PC-3 (cell line): ENCODE data around the gene ESRRB. TPM values are rescaled to one million over a fixed set of nuclear protein-coding genes. Genes with fewer than 3 reads are reported as not detected.

Experiments used
- ATAC-seq: fragments of 200-7000 bp; cut with Tn5 transposase; 2 replicates; pipeline ENCODE4 v1.9.1; 2020; ENCODE audit warnings: mild to moderate bottlenecking, moderate library complexity
- BruUV-seq: library from RNA; stranded (reverse); fragments of 400-500 nt; replicated peaks from 2 replicates; lab custom pipeline; 2021; lab: Mats Ljungman, UMichigan
- CTCF ChIA-PET: fragments of 300-600 bp; sonication (Branson Sonifier 250); formaldehyde crosslinking; loops from one replicate; lab custom pipeline; 2022; ENCODE audit warnings: antibody characterized with exemption; lab: Charles Lee
- POLR2A ChIA-PET: fragments of 300-600 bp; sonication (Branson Sonifier 250); formaldehyde crosslinking; loops from one replicate; lab custom pipeline; 2022; ENCODE audit warnings: antibody characterized with exemption; ENCODE audit not compliant: unreplicated experiment; lab: Charles Lee
- DNase-seq: peaks from one replicate; pipeline ENCODE4 v3.0.0-alpha.2; 2015
- H2AFZ ChIP-seq: fragments of 300-600 bp; sonication (generic); 2 replicates; pipeline ENCODE4 v1.6.0; 2016; ENCODE audit warnings: antibody characterized with exemption, low read length
- H3F3A ChIP-seq: fragments of 300-600 bp; sonication (generic); one replicate; pipeline ENCODE4 v1.6.0; 2017; ENCODE audit warnings: antibody characterized with exemption, low read length, control low read depth, mild to moderate bottlenecking; ENCODE audit not compliant: unreplicated experiment
- H3K27ac ChIP-seq: fragments of 300-600 bp; sonication (generic); 2 replicates; pipeline ENCODE4 v1.5.1; 2016; ENCODE audit warnings: mild to moderate bottlenecking, low read length
- H3K27me3 ChIP-seq: fragments of 300-600 bp; sonication (generic); 2 replicates; pipeline ENCODE4 v1.6.1; 2016; ENCODE audit warnings: low read length, mixed read lengths
- H3K36me3 ChIP-seq: fragments of 300-600 bp; sonication (generic); 2 replicates; pipeline ENCODE4 v1.6.1; 2016; ENCODE audit warnings: low read depth, mixed run types, low read length, mixed read lengths
- H3K4me1 ChIP-seq: fragments of 300-600 bp; sonication (generic); 2 replicates; pipeline ENCODE4 v1.5.1; 2016; ENCODE audit warnings: low read length; ENCODE audit not compliant: insufficient read depth
- H3K4me2 ChIP-seq: fragments of 300-600 bp; sonication (generic); 2 replicates; pipeline ENCODE4 v1.6.0; 2016; ENCODE audit warnings: low read length
- H3K4me3 ChIP-seq: fragments of 300-600 bp; sonication (generic); 2 replicates; pipeline ENCODE4 v1.5.1; 2016; ENCODE audit warnings: mild to moderate bottlenecking, low read length, mixed read lengths
- H3K79me2 ChIP-seq: fragments of 300-600 bp; sonication (generic); 2 replicates; pipeline ENCODE4 v1.6.1; 2017; ENCODE audit warnings: low read length, mixed read lengths
- H3K9ac ChIP-seq: fragments of 300-600 bp; sonication (generic); 2 replicates; pipeline ENCODE4 v1.6.0; 2016; ENCODE audit warnings: mild to moderate bottlenecking, low read length
- H3K9me2 ChIP-seq: fragments of 300-600 bp; sonication (generic); replicated peaks from 2 replicates; pipeline ENCODE4 v1.6.1; 2016; ENCODE audit warnings: mixed run types, low read length, mixed read lengths
- H3K9me3 ChIP-seq: fragments of 300-600 bp; sonication (generic); 2 replicates; pipeline ENCODE4 v1.6.1; 2016; ENCODE audit warnings: low read length, mixed read lengths
- H4K20me1 ChIP-seq: fragments of 300-600 bp; sonication (generic); 2 replicates; pipeline ENCODE4 v1.6.1; 2016; ENCODE audit warnings: low read length, mixed read lengths
- EZH2 ChIP-seq: fragments of 300-600 bp; sonication (generic); IDR thresholded peaks from one replicate; pipeline ENCODE4 v1.6.1; 2017; ENCODE audit warnings: antibody characterized with exemption, mild to moderate bottlenecking, low read length; ENCODE audit not compliant: unreplicated experiment
- EZH2phosphoT487 ChIP-seq: fragments of 300-600 bp; sonication (generic); IDR thresholded peaks from 2 replicates; pipeline ENCODE4 v1.6.1; 2018; ENCODE audit warnings: mild to moderate bottlenecking, antibody characterized with exemption, low read length, borderline replicate concordance
- intact Hi-C: fragments of 100-400 bp; cut with micrococcal nuclease; formaldehyde crosslinking; loops from 2 replicates; pipeline ENCODE4 v1.9.0; 2023
- total RNA-seq: library from RNA; depleted of rRNA; stranded (reverse); fragments of >200 nt; gene quantifications from 2 replicates; pipeline ENCODE4 v1.2.3, GENCODE V29; 2014
- TF ChIP-seq, protein P1 (sequence below): fragments of 300-600 bp; sonication (generic); conservative IDR thresholded peaks from 2 replicates; pipeline ENCODE4 v1.5.1; 2017; ENCODE audit warnings: antibody characterized with exemption, low read depth, mild to moderate bottlenecking, low read length

Gene ESRRB
- total RNA-seq, 1 experiment from 2014 or later: not detected

DNA sequence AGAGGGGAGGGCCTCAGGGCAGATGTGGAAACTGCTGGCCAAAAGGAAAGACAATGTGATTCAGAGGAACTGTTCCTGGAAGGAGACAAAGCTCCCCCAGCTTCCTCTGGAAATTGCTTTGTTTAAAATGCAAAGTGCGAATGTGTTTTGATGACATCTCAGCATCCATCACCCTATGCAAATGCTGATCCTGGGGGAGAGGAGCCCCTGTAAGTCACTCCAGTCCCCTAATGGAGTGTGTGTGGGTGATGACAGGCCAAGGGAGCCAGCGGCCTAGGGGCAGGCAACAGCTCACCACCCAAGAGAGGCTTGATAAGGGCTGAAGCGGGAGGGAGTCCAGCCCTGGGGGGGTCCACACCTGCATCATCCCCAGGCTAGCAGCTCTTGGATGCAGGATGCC is 134.2 kb downstream of the ESRRB start:
- ChIA-PET POLR2A (no interaction called here), CTCF (no interaction called here)
- Histone ChIP-seq H2AFZ (no peak overlapping the region), H3K4me3 (no peak overlapping the region), H3K9ac (no peak overlapping the region), H3F3A (no peaks in the 10 kb centered on the region), H3K9me2 (no peaks in the 10 kb centered on the region), H3K4me2 (no peak overlapping the region), H3K4me1 (no peaks in the 10 kb centered on the region), H3K27me3 (peaks cover 71% of the 10 kb centered on the region), H3K79me2 (no peaks in the 10 kb centered on the region), H3K9me3 (no peaks in the 10 kb centered on the region), H4K20me1 (no peaks in the 10 kb centered on the region), H3K36me3 (no peaks in the 10 kb centered on the region), H3K27ac (no peak overlapping the region)
- intact Hi-C loops: loop anchor here (10.0 kb wide), 1 partner anchor 135 kb away; no protein-coding TSS in a partner anchor
- DNase-seq (no peak), ATAC-seq (no peak)
- TF ChIP-seq, protein P1, sequence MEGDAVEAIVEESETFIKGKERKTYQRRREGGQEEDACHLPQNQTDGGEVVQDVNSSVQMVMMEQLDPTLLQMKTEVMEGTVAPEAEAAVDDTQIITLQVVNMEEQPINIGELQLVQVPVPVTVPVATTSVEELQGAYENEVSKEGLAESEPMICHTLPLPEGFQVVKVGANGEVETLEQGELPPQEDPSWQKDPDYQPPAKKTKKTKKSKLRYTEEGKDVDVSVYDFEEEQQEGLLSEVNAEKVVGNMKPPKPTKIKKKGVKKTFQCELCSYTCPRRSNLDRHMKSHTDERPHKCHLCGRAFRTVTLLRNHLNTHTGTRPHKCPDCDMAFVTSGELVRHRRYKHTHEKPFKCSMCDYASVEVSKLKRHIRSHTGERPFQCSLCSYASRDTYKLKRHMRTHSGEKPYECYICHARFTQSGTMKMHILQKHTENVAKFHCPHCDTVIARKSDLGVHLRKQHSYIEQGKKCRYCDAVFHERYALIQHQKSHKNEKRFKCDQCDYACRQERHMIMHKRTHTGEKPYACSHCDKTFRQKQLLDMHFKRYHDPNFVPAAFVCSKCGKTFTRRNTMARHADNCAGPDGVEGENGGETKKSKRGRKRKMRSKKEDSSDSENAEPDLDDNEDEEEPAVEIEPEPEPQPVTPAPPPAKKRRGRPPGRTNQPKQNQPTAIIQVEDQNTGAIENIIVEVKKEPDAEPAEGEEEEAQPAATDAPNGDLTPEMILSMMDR: no peak
- no peak for TF ChIP-seq EZH2phosphoT487
- TF ChIP-seq EZH2: no peak
- no TSS peak for BruUV-seq

DNA sequence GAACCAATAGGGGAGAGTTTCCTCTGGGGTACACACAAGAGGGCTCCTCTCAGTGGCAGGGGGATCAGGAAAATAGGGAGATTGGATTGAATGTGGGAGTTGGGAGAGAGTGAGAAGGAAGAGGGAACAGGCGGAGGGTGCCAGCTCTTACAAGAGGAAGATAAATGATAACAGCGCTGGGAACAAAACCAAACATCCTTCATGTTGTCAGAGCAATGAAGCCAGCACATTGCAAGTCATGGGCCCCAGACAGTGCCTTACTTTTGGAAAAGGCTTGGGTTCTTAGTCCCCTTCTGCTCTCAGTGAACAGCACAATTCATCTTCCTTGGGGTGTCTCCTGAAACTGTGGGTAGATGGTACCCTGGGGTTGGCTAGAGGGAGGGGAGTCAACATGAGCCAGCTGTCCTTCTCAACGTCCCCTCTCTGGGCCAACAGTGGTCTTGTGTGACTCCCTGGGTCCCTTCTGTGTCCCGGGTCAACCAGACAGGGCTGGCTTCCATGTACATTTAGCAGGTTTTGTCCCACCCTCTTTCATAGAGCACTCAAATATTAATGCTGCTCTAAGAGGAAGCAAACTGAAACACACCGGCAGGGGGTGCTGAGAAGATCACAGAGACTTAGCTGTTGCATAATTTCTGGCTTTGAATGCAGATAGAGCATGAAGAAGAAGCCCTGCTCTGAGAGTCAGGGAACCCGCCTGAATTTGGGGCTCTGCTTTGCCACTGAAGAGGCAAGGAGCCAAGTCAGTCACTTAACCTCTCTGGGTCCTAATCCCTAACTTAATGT is 138.5 kb downstream of the ESRRB start:
- H3K79me2 ChIP-seq: no peaks in the 10 kb centered on the region
- no peak overlapping the region for H2AFZ ChIP-seq
- ChIA-PET CTCF (no interaction called here), POLR2A (no interaction called here)
- no peaks in the 10 kb centered on the region for H3K36me3 ChIP-seq
- DNase-seq (peak; percentile 40), ATAC-seq (no peak)
- no peak overlapping the region for H3K4me3 ChIP-seq
- H3K9me2 ChIP-seq: no peaks in the 10 kb centered on the region
- H3K4me1 ChIP-seq: no peaks in the 10 kb centered on the region
- no peaks in the 10 kb centered on the region for H4K20me1 ChIP-seq
- H3K27me3 ChIP-seq: peaks cover 70% of the 10 kb centered on the region
- intact Hi-C loops: loop anchor here (10.0 kb wide), 1 partner anchor 130 kb away; no protein-coding TSS in a partner anchor
- H3K9me3 ChIP-seq: no peaks in the 10 kb centered on the region
- H3K4me2 ChIP-seq: no peak overlapping the region
- no peak for TF ChIP-seq EZH2
- TF ChIP-seq, protein P1: peak; percentile 54
- no peak for TF ChIP-seq EZH2phosphoT487
- H3F3A ChIP-seq: no peaks in the 10 kb centered on the region
- H3K27ac ChIP-seq: no peak overlapping the region
- H3K9ac ChIP-seq: no peak overlapping the region
- no TSS peak for BruUV-seq

DNA sequence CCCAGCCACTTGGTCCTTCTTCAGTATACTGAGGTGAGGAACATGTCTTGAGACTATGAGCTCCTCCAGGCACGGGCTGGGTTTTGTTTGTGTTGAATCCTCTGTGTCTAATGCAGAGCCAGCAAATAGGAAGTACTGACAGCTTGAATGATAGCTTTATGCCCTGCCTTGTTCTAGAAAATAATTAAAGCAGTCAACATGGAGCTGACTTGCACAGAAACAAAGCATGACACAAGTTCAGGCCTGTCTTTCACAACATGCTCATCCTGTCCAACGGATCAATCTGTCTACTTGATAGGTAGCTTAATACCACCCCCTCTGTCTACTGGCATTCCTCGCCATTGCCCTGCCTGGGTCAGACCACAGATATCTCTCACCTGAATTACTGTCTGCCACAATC is 140.9 kb downstream of the ESRRB start:
- ATAC-seq: no peak
- DNase-seq: no peak

More for the DNA sequence above, 140.9 kb downstream of the ESRRB start:
- Histone ChIP-seq H3F3A (no peaks in the 10 kb centered on the region), H3K9me2 (no peaks in the 10 kb centered on the region), H3K9ac (no peak overlapping the region), H3K4me3 (no peak overlapping the region), H3K27me3 (peaks cover 48% of the 10 kb centered on the region), H3K27ac (no peak overlapping the region), H3K9me3 (no peaks in the 10 kb centered on the region), H3K79me2 (no peaks in the 10 kb centered on the region), H3K36me3 (no peaks in the 10 kb centered on the region), H3K4me2 (no peak overlapping the region), H3K4me1 (no peaks in the 10 kb centered on the region), H4K20me1 (no peaks in the 10 kb centered on the region), H2AFZ (no peak overlapping the region)
- POLR2A ChIA-PET: no interaction called here
- intact Hi-C loops: loop anchor here (10.0 kb wide), 1 partner anchor 128 kb away; no protein-coding TSS in a partner anchor
- CTCF ChIA-PET: no interaction called here
- BruUV-seq: no TSS peak
- TF ChIP-seq EZH2phosphoT487 (no peak), EZH2 (no peak)
- TF ChIP-seq, protein P1: no peak
